IMR-90 (cell line): ENCODE measurements around the gene TFDP2. TPM values are rescaled to one million over a fixed set of nuclear protein-coding genes. Genes with fewer than 3 reads are reported as not detected.

ENCODE experiments used
- ATAC-seq: fragments of 200-7000 bp; cut with Tn5 transposase; 2 replicates; pipeline ENCODE4 v1.9.1; 2020; ENCODE audit warnings: low read depth, mild to moderate bottlenecking, moderate library complexity
- BruUV-seq: library from RNA; stranded (reverse); fragments of 400-500 nt; replicated peaks from 2 replicates; lab custom pipeline; 2021; lab: Mats Ljungman, UMichigan
- CTCF ChIA-PET: fragments of 300-600 bp; formaldehyde crosslinking; extraction: SDS; loops from one replicate; lab custom pipeline; 2021; ENCODE audit warnings: antibody characterized with exemption; lab: Yijun Ruan, JAX
- POLR2A ChIA-PET: fragments of 300-600 bp; sonication (Branson Sonifier 250); formaldehyde crosslinking; loops from one replicate; lab custom pipeline; 2022; ENCODE audit warnings: antibody characterized with exemption; ENCODE audit not compliant: unreplicated experiment; lab: Charles Lee
- DNase-seq: peaks from one replicate; pipeline ENCODE4 v3.0.0; 2013
- H2AFZ ChIP-seq: replicated peaks from 2 replicates; pipeline ENCODE3; 2013; ENCODE audit warnings: low read length, mild to moderate bottlenecking; ENCODE audit not compliant: poor library complexity
- H2AK5ac ChIP-seq: 2 replicates; pipeline ENCODE4 v1.6.1; 2013; ENCODE audit warnings: low read depth, low read length, inconsistent platforms
- H2AK9ac ChIP-seq: replicated peaks from 2 replicates; pipeline ENCODE3; 2013; ENCODE audit warnings: mild to moderate bottlenecking, low read depth, low read length, moderate library complexity; ENCODE audit not compliant: poor library complexity
- H2BK120ac ChIP-seq: 2 replicates; pipeline ENCODE4 v1.6.1; 2013; ENCODE audit warnings: low read depth, low read length, inconsistent platforms
- H2BK15ac ChIP-seq: 3 replicates; pipeline ENCODE4 v1.6.1; 2013; ENCODE audit warnings: low read depth, low read length, inconsistent platforms
- H2BK20ac ChIP-seq: 2 replicates; pipeline ENCODE4 v1.6.1; 2013; ENCODE audit warnings: low read depth, mild to moderate bottlenecking, inconsistent platforms, low read length, moderate library complexity
- H2BK5ac ChIP-seq: 2 replicates; pipeline ENCODE4 v1.6.1; 2013; ENCODE audit warnings: mild to moderate bottlenecking, low read depth, low read length, inconsistent platforms; ENCODE audit not compliant: poor library complexity, severe bottlenecking
- H3K14ac ChIP-seq: replicated peaks from 2 replicates; pipeline ENCODE4 v1.6.1; 2013; ENCODE audit warnings: low read depth, low read length, inconsistent platforms
- H3K18ac ChIP-seq: 2 replicates; pipeline ENCODE4 v1.6.1; 2013; ENCODE audit warnings: low read depth, low read length, control low read depth
- H3K23ac ChIP-seq: 2 replicates; pipeline ENCODE4 v1.6.1; 2013; ENCODE audit warnings: low read depth, low read length, inconsistent platforms
- H3K27ac ChIP-seq: 2 replicates; pipeline ENCODE4 v1.5.1; 2013; ENCODE audit warnings: mild to moderate bottlenecking, control low read depth, low read length; ENCODE audit not compliant: insufficient read depth
- H3K27me3 ChIP-seq: 2 replicates; pipeline ENCODE4 v1.6.1; 2013; ENCODE audit warnings: low read length; ENCODE audit not compliant: control insufficient read depth, insufficient read depth
- H3K36me3 ChIP-seq: 2 replicates; pipeline ENCODE4 v1.6.1; 2013; ENCODE audit warnings: low read length, mixed read lengths; ENCODE audit not compliant: control insufficient read depth, insufficient read depth
- H3K4ac ChIP-seq: 2 replicates; pipeline ENCODE4 v1.6.1; 2013; ENCODE audit warnings: low read depth, low read length, inconsistent platforms
- H3K4me1 ChIP-seq: 2 replicates; pipeline ENCODE4 v1.6.1; 2013; ENCODE audit warnings: low read length, mixed read lengths; ENCODE audit not compliant: control insufficient read depth, insufficient read depth
- H3K4me2 ChIP-seq: 2 replicates; pipeline ENCODE4 v1.6.1; 2013; ENCODE audit warnings: low read depth, mild to moderate bottlenecking, control low read depth, low read length, moderate library complexity
- H3K4me3 ChIP-seq: 2 replicates; pipeline ENCODE4 v1.5.1; 2013; ENCODE audit warnings: low read depth, mild to moderate bottlenecking, control low read depth, low read length, moderate library complexity; ENCODE audit not compliant: insufficient read depth
- H3K56ac ChIP-seq: 2 replicates; pipeline ENCODE4 v1.6.1; 2013; ENCODE audit warnings: low read length, inconsistent platforms; ENCODE audit not compliant: insufficient read depth; ENCODE audit errors: extremely low read depth
- H3K79me1 ChIP-seq, 2 experiments: 2 replicates each; pipeline ENCODE4 v1.6.1; 2013; ENCODE audit warnings: low read length in 2 of 2, inconsistent platforms in 1 of 2, low read depth in 1 of 2
- H3K9ac ChIP-seq: 2 replicates; pipeline ENCODE4 v1.6.1; 2013; ENCODE audit warnings: low read depth, low read length, control low read depth
- H3K9me1 ChIP-seq: 2 replicates; pipeline ENCODE4 v1.6.1; 2013; ENCODE audit warnings: low read length, inconsistent platforms; ENCODE audit not compliant: insufficient read depth
- H3K9me3 ChIP-seq: 2 replicates; pipeline ENCODE4 v1.6.1; 2013; ENCODE audit warnings: low read length; ENCODE audit not compliant: control insufficient read depth, insufficient read depth
- H4K20me1 ChIP-seq: 2 replicates; pipeline ENCODE4 v1.6.1; 2013; ENCODE audit warnings: low read length, inconsistent platforms; ENCODE audit not compliant: insufficient read depth
- H4K5ac ChIP-seq: 2 replicates; pipeline ENCODE4 v1.6.1; 2013; ENCODE audit warnings: mild to moderate bottlenecking, low read depth, low read length, control low read depth
- H4K8ac ChIP-seq, 2 experiments: 2 replicates each; pipeline ENCODE4 v1.6.1; 2013; ENCODE audit warnings: low read depth in 2 of 2, low read length in 2 of 2, control low read depth in 1 of 2, inconsistent platforms in 1 of 2
- H4K91ac ChIP-seq: 2 replicates; pipeline ENCODE4 v1.6.1; 2013; ENCODE audit warnings: low read depth, low read length, inconsistent platforms; ENCODE audit not compliant: insufficient read depth
- CHD1 ChIP-seq: IDR thresholded peaks from 2 replicates; pipeline ENCODE4 v1.6.1; 2012; ENCODE audit warnings: low read depth, low read length, improper control_type of control experiment
- FOS ChIP-seq: fragments of 150-350 bp; IDR thresholded peaks from 2 replicates; pipeline ENCODE4 v1.6.1; 2016; ENCODE audit warnings: low read depth, low read length
- MXI1 ChIP-seq: IDR thresholded peaks from 2 replicates; pipeline ENCODE4 v1.6.1; 2012; ENCODE audit warnings: low read depth, mild to moderate bottlenecking, low read length, moderate library complexity, borderline replicate concordance
- NFE2L2 ChIP-seq: fragments of 150-350 bp; IDR thresholded peaks from 2 replicates; pipeline ENCODE4 v1.6.1; 2016; ENCODE audit warnings: low read depth, mild to moderate bottlenecking, low read length
- POLR2A ChIP-seq: IDR thresholded peaks from 2 replicates; pipeline ENCODE4 v1.6.1; 2012; ENCODE audit warnings: mild to moderate bottlenecking, low read depth, low read length
- RCOR1 ChIP-seq: IDR thresholded peaks from 2 replicates; pipeline ENCODE4 v1.6.1; 2012; ENCODE audit warnings: mild to moderate bottlenecking, low read length, improper control_type of control experiment; ENCODE audit not compliant: insufficient replicate concordance
- RFX5 ChIP-seq: IDR thresholded peaks from 2 replicates; pipeline ENCODE4 v1.8.0; 2012; ENCODE audit warnings: low read depth, mild to moderate bottlenecking, low read length, moderate library complexity
- SMC3 ChIP-seq: fragments of 150-350 bp; IDR thresholded peaks from 2 replicates; pipeline ENCODE4 v1.6.1; 2016; ENCODE audit warnings: low read depth, mild to moderate bottlenecking, antibody characterized with exemption, low read length, moderate library complexity
- WGBS, 2 experiments: methylation state at CpG; one replicate each; pipeline versions ENCODE4 v1.1.5 to v1.1.7; 2013; ENCODE audit warnings: missing lambda C conversion rate in 2 of 2; ENCODE audit not compliant: insufficient read length in 1 of 2; ENCODE audit errors: extremely low coverage in 2 of 2; 5-methylcytosine and 5-hydroxymethylcytosine counted together
- dilution Hi-C: fragments of 300-500 bp; cut with HindIII; formaldehyde crosslinking; loops from one replicate; pipeline ENCODE4 v1.14.3; 2018; ENCODE audit warnings: low sequenced_read_pairs; ENCODE audit not compliant: unreplicated experiment
- in situ Hi-C: fragments of 300-500 bp; cut with MboI; formaldehyde crosslinking; loops from 3 replicates; pipeline ENCODE4 v1.14.3; 2019; ENCODE audit warnings: low sequenced_read_pairs, inconsistent platforms, mixed read lengths
- intact Hi-C: fragments of 100-400 bp; cut with micrococcal nuclease; formaldehyde crosslinking; loops from 2 replicates; pipeline ENCODE4 v1.10.0; 2022
- polyA plus RNA-seq, 3 experiments: library from polyadenylated mRNA; depleted of rRNA; stranded (reverse); fragments of >200 nt; gene quantifications; 2 replicates each; pipeline ENCODE4 v1.2.3, GENCODE V29; 2012; ENCODE audit warnings: low replicate concordance in 1 of 3
- total RNA-seq: library from RNA; depleted of rRNA; stranded (reverse); fragments of >200 nt; gene quantifications from 2 replicates; pipeline ENCODE4 v1.2.3, GENCODE V29; 2012
- TF ChIP-seq, protein P1 (sequence below): fragments of 150-350 bp; IDR thresholded peaks from 2 replicates; pipeline ENCODE4 v1.6.1; 2017; ENCODE audit warnings: mild to moderate bottlenecking, antibody characterized with exemption, low read length, low read depth

TFDP2 gene
- total and polyA plus RNA-seq, 2 of the 4 experiments (the other 2 are of a cell fraction) = 10.7 to 23.7 TPM

DNA sequence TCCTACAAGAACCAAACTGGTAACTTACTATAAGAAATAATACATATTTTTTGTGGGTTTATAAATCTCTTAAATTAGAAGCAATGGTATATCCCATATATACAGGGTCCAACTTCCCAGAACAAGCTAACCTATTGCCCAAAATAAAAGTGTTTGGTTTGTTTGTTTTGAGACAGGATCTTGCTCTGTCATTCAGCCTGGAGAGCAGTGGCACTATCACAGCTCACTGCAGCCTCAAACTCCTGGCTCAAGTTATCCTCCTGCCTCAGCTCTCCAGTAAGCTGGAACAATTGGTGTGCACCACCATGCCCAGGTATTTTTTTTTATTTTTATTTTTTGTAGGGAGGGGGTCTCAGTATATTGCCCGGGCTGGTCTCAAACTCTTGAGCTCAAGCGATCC is 135.4 kb downstream of the TFDP2 start:
- intact Hi-C loops = no loop called here
- H3K56ac ChIP-seq = no peak overlapping the region
- no peak overlapping the region for H2AK9ac ChIP-seq
- no peak overlapping the region for H2BK15ac ChIP-seq
- dilution Hi-C loops = no loop called here
- H2BK120ac ChIP-seq = no peak overlapping the region
- no peak overlapping the region for H2BK5ac ChIP-seq
- CTCF ChIA-PET = interaction anchor here (0.9 kb wide), 1 partner anchor 37 kb away, joined by 3 read pairs; no protein-coding TSS in a partner anchor
- no TSS peak for BruUV-seq
- no peak overlapping the region for H4K5ac ChIP-seq
- H3K14ac ChIP-seq = no peak overlapping the region
- H3K4me3 ChIP-seq = no peak overlapping the region
- no peaks in the 10 kb centered on the region for H3K36me3 ChIP-seq
- H2AK5ac ChIP-seq = no peak overlapping the region
- no peak overlapping the region for H2BK20ac ChIP-seq
- no peak overlapping the region for H3K9ac ChIP-seq
- DNase-seq = no peak
- no peak overlapping the region for H3K4me2 ChIP-seq
- no peak for ATAC-seq
- H2AFZ ChIP-seq = no peak overlapping the region
- H4K8ac ChIP-seq = no peak overlapping the region
- H3K4me1 ChIP-seq = no peaks in the 10 kb centered on the region
- POLR2A ChIA-PET = no interaction called here
- no peaks in the 10 kb centered on the region for H4K20me1 ChIP-seq
- no peak overlapping the region for H3K4ac ChIP-seq
- no peak overlapping the region for H3K23ac ChIP-seq
- TF ChIP-seq SMC3 = no peak
- TF ChIP-seq RFX5 = no peak
- TF ChIP-seq CHD1 = no peak
- no peak for TF ChIP-seq NFE2L2
- TF ChIP-seq FOS = no peak
- TF ChIP-seq MXI1 = no peak
- TF ChIP-seq, protein P1, sequence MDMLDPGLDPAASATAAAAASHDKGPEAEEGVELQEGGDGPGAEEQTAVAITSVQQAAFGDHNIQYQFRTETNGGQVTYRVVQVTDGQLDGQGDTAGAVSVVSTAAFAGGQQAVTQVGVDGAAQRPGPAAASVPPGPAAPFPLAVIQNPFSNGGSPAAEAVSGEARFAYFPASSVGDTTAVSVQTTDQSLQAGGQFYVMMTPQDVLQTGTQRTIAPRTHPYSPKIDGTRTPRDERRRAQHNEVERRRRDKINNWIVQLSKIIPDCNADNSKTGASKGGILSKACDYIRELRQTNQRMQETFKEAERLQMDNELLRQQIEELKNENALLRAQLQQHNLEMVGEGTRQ = no peak
- no peak for TF ChIP-seq RCOR1
- TF ChIP-seq POLR2A = no peak
- H4K91ac ChIP-seq = no peak overlapping the region
- no peaks in the 10 kb centered on the region for H3K27me3 ChIP-seq
- no CpG with 5 or more reads among the region's 2 CpGs for WGBS, 2 experiments
- no peak overlapping the region for H3K18ac ChIP-seq
- H3K27ac ChIP-seq = no peak overlapping the region
- 0 out of 2 replicates have a peak, but pooled peaks cover 3% of the 10 kb centered on the region for H3K9me1 ChIP-seq
- in situ Hi-C loops = no loop called here
- H3K79me1 ChIP-seq = peaks cover 7 to 9% of the 10 kb centered on the region in 2 experiments; a peak in 3 of 4 replicates
- H3K9me3 ChIP-seq = no peaks in the 10 kb centered on the region
